HG03135 (cell line): ENCODE data around the gene TBL3.
"Not testable (repeated sequence)": the region's sequence is repeated elsewhere in the genome, so short reads cannot be mapped to it uniquely, and the experiment has no call there.

Experiments
- ATAC-seq: cut with Tn5 transposase; IDR thresholded peaks from one replicate; pipeline ENCODE4 v1.9.1; 2021; ENCODE audit warnings: mild to moderate bottlenecking, moderate library complexity; ENCODE audit not compliant: unreplicated experiment

Gene TBL3

DNA sequence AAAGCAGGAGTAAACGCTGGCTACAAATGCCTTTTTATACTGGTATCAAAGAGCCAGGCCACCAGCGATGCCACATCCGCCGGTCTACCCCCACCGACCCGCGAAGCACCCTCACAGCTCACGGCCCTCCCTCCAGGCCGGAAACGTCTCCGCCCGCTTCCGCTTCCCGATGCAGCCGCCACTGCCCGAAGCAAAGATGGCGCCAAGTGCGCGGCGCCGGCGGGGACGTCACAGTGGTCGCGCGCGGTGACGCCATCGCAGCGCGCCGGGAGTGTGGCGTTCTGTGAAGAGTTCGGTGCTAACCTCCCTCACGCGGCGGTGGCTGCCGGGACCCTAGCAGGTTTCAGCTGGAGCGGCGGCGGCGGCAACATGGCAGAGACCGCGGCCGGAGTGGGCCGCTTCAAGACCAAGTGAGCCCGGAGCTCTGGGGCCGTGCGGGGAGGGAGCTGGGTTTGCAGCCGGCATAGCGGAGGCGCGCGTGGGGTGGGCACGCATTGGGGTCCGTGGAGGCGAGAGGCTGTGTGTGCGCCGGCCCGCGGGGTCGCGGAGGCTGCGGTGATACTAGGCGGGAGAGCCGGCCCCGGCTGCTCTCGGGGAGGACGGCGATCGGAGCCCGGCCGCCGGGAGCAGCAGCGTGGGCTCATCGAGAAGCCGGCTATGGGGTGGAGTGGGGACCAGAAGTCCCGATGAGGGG, at the start of gene TBL3:
TBL3 (plus strand) TSS at position 258 of the 694 bp plus-strand sequence; CDS start at position 370, 112 bp downstream.
- ATAC-seq, result peak; percentile 72

DNA sequence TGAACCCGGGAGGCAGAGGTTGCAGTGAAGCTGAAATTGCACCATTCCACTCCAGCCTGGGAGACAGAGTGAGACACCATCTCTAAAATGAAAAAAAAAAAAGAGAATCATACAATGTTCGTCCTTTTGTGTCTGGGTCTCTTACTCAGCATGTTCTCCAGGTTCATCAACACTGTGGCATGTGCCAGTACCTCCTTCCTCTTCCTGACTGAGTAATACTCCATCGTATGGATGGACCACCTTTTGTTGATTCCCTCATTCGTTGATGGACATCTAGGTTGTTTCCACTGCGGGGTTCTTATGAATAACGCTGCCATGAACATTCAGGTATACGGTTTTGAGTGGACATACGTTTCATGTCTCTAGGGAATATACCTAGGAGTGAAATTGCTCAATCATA, 49.5 kb upstream of the TBL3 start:
- no peak for ATAC-seq

DNA sequence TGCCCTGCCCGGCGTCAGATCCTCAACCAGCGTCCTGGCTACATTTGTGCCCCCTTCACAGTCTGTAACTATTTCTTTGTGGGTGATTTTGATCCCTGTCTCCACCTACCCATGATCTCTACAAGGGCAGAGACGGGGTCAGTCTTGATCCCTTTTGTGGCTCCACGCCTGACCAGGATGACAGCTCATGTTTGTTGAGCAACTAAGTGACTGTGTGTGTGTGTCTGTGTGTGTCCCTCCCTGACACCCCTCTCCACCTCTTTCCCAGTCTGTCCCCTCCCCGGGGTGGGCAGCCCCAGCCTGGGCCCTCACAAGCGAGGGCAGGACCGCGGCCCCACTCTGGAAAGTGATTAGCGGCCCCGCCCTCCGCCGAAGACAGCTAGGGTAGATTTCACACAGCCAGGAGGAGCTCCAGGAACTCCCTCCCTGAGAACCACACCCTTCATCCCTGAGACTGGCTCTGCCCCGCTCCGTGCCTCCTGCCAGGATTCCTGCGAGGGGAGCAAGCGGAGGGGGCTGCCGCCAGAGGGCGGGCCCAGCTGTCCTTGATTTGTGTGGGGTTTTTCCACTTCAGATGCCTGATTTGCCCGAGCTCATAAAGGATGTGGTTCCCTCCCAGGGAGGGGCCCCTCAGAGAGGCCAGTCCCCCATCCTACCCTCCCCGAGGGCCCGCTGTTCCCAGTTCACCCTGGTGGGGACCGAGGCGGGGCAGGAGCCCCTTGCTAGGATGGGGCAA, 48.4 kb upstream of the TBL3 start:
- no peak for ATAC-seq

DNA sequence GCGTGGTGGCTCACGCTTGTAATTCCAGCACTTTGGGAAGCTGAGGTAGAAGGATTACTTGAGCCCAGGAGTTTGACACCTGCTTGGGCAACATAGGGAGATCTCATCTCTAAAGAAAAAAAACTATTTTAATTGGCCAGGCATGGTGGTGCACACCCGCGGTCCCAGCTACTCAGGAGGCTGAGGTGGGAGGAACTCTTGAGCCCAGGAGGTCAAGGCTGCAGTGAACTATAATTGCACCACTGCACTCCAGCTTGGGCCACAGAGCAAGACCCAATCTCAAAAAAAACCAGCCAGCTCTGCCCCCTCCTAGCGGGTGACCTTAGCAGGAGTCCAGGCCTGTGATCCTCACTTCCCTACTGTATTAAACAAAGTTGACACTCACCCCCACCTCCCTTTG, 47.8 kb upstream of the TBL3 start:
- ATAC-seq, result no peak

DNA sequence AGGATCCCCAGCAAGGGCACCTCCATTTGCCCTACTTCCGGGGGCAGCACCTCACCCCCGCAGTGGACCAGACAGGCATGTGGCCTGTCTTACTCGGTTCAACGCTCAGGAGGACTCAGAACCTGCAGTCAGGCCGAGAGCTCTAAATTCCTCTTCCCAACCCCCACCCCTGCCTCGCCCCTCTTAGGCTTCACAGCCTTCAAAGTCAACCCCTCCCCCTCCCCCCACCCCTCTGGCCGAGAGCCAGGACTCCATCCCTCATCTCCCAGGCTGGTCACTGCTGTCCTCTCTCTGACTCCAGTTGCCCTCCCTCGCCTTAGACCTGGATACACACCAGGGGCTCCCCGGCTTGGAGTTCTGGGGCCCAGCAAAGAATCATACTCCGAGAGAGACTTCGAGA, 45.6 kb upstream of the TBL3 start:
- ATAC-seq, result no peak

DNA sequence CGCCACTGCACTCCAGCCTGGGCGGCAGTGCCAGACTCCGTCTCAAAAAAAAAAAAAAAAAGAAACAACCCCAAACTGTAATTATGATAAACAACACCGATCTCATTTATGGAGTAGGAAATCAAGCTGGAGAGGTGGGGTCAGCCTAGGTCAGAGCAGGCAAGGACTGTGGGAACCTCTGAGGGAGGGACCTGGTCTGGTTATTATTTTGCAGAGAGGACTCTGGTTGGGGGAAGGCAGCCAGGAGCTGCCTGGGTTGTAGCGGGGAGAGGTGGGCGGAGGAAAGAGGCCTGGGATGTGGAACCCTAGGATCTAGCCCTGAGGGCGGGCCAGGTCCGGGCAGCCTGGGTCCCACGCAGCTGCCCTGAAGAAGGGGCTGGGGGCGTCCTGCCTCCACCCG, 42.7 kb upstream of the TBL3 start:
- no peak for ATAC-seq

DNA sequence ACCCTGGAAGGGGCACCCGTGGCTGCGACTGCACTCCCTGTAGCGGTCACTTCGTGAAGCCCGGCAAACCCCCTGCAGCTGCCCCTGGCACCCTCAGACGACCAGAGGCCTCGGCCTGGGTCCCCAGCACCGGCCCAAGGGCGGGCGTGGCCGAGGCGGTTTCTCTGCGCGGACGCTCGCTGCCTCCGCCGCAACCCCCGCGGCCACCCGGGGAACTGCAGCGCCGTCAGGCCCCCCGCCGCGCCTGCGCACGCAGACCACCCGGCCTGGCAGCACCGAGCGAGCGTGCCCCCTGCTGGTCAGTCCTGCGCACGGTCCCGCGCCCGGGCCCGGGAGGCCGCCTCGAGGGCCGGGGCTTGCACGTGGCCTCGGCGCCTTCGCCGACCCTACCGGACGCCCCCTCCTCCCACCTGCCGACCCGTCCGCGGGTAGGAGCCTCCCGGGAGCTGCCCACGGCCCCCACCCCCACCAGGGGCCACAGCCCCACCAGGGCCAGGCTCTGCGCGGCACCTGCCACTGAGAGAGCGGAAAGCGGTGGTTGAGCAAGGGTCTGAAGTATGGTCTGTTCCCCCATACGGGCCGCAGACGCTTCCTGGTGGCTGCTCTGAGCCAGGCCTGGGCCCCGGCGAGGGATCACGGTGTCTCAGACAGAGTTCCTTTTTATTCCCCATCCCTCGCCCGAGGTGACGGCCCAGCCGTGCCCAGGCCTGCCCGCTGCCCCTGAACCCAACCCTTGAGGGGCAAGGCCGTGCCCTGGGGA, 42.1 kb upstream of the TBL3 start:
- peak; percentile 77 for ATAC-seq

DNA sequence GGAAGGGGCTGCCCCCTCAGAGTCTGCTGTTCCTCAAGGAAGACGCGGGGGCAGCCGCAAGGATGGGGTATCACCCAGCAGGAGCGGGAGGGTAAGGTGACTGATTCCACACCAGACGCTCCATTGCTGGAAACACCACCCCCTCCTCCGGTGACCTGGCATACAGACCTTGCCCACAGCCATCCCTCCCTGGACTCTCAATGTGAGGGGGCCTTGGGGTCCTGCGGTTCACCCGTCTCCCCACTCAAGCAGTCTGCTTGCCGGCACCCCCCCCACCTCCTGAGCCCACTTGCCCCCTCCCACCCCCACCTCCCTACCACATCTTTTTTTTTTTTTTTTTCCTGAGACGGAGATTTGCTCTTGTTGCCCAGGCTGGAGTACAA, 41.5 kb upstream of the TBL3 start:
- ATAC-seq, result no peak

DNA sequence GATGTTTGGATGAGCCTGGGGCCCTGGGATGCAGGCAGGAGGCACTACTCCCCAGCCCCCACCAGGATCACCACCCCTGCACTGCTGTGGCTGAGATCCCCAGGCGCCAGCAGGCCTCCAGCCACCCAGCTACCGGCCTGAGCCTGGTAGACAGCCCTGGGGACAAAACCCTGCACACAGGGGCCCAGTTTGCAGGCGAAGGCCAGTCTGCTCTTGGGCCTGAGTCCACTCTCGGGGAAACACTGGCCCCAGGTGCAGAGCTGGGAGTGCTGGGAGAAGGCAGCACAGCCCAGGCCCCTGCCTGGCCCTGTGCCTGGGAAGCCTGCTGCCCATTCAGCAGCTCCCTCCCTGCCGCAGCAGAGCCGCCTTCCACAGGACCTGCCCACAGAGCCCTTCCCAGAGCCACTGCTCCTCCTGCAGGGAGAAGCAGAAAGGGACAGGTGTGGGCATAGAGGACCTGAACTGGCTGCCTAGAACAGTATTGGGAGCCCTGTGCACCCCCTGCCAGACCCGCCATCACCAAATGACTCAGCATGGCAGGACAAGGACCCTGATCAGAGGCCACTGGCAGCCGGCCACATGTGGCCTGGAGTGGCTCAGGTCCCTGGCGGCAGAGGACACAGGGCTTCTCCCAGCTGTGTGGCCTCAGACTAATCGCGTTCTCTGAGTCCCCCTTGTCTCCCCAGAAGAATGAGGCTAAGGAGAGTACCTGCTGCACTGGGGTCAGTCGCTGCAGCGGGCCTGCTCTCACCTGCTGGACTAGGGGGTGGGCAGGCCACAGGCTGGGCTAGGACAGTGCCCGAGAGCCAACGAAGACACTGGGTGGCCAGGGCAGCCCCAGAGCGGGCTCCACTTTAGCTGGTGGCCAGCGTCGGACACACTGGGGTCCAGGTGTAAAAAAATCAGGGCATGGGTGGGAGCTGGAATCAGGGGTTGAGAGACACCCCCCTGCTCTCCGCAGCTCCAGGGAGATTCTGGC, 39.5 kb upstream of the TBL3 start:
- no peak for ATAC-seq

DNA sequence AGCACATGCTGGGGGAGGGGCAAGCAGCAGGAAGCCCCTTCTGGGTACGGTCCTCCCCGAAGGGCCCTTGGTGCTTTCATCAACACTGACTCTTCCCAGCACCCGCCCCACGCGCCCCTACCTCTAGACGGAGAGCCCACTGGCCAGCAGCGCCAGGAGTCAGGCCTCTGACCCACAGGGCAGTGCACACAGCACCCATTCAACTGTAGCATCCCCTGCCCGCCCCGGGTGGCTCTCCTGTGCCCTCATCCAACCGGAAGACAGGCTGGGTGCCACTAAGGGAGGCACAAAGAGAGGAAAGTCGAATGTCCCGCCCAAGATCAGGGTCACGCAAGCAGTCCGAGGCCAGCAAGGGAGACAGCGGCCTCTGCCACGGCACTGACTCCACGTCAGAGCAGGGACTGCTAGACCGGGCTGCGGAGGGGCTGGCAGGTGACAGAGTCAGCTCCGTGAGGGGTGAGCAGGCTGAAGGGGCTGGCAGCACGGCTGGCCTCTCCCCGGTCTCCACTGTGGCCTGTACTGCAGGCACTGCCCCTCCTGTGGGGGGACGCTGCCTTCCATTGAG, 38.7 kb upstream of the TBL3 start:
- no peak for ATAC-seq

DNA sequence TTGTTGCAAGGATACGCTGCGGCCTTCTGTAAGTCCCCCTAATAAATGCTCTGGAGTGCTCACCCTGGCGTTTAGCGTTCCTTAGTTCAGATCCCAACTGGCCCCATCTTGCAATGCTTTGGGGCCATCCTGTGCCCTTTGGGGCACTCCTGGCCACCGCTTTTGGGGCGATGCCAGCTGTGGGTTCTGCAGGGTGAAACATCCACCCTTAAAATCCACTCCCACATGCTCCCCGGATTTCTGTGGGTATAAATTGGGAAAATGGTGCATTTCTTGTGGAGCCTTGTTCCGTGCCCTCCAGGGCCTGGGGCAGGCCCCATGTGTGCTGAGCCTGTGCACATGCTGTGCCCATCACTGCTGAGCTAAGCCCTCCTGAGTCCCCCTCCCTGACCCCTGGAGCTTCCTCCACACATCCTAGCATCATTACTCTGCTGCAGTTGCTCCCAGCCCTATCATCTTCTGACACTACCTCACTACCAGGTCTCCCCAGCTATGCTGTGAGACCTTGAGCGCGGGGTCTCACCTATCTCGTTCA, 34.8 kb upstream of the TBL3 start:
- no peak for ATAC-seq

DNA sequence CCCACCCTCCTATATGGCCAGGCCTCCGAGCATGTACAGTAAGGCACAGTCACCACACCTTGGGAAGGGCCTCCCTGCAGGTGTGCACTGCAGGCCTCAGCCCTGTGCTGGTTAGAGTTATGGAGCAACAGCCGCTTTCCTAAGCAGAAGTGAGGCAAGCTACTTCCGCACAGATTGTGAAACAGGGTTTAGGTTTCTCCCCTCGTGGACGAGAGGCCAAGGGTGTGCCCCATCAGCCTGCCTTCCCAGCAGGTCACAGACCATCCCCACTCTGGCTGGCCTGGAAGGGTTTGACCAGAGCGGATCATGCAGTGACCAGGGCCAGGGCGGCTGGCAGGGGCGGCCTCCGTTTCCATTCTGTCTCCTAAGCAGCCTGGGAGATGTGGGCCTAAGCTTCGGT, 33.5 kb upstream of the TBL3 start:
- ATAC-seq, result no peak

DNA sequence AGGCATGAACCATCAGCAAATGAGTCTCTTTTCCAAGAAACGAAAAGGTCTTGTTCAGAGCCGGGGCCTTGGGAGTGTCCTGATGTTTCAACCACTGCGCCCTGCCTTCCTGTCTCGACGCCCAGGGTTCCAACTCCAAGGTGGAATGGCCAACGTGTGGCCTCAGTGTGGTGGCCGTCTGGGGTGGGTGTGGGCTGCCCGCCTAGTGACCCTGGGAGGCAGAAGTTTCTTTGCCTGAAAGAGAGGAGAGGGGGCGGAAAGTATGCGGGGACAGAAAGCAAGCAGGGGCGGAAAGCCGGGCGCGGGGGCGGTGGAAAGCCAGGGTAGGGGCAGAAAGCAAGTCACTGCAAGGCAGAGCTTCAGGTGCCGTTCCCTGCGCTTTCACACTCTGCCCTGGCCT, 32.9 kb upstream of the TBL3 start:
- no peak for ATAC-seq

DNA sequence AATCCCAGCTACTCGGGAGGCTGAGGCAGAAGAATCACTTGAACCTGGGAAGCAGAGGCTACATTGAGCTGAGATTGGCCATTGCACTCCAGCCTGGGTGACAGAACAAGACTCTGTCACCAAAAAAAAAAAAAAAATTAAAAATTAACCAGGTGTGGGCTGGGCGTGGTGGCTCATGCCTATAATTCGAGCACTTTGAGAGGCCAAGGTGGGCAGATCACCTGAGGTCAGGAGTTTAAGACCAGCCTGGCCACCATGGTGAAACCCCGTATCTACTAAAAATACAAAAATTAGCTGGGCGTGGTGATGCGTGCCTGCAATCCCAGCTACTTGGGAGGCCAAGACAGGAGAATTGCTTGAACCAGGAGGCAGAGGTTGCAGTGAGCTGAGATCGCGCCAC, 32.0 kb upstream of the TBL3 start:
- not testable (repeated sequence) for ATAC-seq

DNA sequence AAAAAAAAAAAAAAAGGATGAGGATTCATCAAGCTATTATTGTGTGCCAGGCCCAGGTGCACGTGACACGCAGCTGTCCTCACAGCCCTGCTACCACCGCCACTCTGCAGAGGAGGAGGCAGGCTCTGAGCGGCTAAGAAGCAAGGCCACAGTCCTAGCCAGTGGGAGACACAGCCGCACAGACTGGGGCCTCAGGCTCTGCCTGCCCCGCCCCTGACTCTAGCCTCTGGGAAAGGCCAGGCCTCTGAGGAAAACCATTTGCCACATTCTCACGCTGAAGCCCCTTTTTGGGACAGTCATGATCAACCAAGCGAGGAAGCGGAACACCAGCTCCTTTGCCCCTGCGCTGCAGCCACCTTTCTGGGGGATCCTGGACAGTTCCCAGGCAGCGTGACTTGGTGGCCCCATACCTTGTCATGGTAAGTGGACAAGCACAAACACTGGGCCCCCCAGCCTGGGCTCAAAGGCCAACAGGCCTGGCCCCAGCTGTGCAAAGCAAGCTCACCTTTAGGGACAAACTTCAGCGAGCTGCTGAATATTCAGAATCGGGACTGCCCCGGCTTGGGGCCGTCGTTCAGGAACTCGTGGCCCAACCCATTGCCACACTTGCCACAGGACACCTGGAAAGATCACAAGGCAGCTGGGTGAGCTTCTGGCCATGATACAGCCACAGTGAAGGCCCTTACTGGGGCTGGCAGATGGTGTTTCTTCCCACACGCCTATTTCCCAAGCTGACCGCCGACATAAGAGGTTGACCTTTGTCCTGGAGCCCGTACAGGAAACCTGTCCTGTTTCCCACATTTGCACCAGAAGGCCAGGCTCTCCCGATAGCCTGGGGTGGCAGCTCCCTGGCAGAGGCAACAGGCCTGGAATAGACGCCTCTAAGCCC, 31.3 kb upstream of the TBL3 start:
- no peak for ATAC-seq

DNA sequence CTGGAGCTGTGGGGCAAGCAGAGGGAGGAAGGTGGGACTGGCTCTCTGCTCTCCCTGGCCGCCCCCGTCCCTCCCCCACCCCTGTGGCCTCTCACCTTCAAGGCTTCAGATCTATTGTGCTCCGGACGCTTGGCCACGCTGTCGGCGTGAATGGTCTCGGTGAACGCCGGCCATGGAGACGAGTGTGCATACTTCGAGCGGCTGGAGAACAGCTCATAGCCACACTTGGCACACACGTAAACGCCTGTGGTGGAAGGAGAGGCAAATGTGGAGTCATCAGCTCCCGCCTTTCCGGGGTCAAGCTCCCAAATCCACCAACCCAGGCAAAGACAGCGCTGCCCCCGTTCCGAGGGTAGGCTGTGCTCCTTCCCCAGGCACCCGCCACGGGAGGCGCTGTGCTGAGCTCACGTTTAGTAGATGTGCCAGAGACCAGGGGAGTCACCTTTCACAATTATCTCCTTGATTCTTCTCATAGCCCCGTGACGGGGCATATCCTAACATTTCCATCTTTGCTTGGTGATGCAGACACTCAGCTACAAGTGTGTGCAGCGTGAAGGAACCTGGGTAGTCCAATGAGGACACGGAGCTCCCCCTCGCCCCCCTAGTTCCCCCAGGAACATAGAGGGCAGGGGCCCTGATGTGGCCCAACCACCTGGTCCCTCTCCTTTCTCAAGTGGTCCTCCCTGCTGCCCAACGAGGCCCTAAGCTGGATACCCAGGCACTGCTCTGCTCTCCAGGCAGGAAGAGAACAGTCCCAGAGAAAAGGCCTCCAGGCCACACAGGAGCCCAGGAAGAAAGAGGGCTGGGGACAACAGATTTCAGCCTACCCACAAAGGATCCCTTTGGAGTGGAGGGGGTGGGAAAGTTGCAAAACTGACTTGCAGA, 30.4 kb upstream of the TBL3 start:
- ATAC-seq, result no peak

DNA sequence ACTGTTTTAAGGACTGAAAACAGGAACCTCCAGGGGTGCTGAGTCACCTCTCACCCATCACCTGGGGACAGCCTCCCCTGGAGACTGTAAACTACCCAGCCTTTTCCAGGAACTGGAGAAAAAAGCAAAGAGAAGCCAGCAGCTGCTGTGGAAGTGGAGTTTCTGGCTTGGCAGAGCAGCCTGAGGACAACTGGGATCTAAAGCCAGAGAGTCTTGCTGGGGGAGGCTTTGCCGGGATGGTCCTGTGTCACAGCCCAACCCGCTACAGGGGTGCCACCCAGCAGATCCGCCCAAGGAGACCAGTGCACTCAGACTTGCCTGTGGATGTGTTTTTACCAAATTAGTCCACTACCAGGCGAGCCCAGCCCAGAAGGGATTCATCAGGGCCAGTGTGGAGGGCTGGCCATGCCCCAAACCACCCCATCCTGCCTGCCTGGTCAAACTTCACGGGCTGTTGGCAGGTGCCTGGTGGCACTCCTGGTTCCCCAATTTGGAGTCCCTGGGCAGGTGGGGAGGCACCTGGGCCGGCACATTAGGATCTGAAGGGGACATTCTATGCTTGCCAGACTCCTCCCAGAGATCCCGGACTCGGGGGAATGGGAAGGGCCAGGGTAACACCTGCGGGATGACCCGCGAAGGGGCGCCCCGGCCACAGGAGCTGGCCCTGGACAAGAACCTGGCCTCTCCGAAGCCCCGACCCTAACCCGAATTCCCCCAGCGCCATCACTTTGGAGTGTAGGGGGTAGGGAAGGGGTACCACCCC, 29.6 kb upstream of the TBL3 start:
- ATAC-seq, result no peak
